ENCODE data around the gene CHST2.
"Not testable (repeated sequence)": the region's sequence is repeated elsewhere in the genome, so short reads cannot be mapped to it uniquely, and the experiment has no call there.

The CHST2 gene, protein sequence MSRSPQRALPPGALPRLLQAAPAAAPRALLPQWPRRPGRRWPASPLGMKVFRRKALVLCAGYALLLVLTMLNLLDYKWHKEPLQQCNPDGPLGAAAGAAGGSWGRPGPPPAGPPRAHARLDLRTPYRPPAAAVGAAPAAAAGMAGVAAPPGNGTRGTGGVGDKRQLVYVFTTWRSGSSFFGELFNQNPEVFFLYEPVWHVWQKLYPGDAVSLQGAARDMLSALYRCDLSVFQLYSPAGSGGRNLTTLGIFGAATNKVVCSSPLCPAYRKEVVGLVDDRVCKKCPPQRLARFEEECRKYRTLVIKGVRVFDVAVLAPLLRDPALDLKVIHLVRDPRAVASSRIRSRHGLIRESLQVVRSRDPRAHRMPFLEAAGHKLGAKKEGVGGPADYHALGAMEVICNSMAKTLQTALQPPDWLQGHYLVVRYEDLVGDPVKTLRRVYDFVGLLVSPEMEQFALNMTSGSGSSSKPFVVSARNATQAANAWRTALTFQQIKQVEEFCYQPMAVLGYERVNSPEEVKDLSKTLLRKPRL

DNA sequence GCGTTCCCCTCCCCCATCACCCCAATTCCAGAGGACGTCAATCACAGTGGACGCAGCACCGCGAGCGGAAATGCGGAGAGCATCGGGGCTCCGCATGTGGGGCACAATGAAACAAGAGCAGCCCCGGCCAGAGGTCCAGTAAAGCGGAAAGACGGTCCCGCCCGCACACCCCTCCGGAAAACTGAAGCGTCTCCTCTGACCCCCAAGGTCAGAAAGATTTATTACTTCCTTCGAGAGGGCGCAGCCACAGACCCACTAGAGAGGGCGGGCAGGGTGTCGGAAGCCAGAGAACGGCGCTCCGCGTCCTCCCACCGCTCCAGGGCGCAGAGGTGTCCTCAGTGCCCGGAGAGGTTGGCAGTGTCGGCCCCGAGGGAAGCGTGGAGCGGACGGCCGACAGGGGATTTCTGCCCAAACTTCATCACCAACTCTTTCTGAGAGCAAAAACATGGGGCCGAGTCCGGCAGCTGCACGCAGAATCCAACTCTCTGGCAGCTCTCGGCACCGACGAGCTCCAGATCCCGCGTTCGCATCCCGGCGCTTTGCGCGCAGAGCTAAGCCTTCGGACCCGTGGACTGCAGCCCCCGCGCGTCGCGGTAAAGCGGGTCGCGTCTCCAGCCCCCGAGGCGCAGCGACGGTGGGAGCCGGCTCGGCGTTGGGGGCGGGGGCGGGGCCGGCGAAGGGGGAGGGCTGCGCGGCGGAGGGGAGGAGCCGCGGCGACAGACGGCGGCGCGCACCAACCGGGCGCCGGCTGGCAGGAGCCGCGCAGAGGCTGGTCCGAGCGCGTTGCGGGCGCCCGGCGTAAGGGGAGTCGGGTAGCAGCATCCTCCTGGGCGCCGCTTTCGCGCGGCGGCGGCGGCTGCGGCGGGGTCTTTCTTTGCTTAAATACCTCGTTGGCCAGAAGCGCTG, at the start of gene CHST2:
TSS of gene CHST2 (plus strand) at position 763 of the 906 bp plus-strand sequence. CDS start 1,046 bp downstream, outside the sequence.
- peak; percentile 89 for DNase-seq

DNA sequence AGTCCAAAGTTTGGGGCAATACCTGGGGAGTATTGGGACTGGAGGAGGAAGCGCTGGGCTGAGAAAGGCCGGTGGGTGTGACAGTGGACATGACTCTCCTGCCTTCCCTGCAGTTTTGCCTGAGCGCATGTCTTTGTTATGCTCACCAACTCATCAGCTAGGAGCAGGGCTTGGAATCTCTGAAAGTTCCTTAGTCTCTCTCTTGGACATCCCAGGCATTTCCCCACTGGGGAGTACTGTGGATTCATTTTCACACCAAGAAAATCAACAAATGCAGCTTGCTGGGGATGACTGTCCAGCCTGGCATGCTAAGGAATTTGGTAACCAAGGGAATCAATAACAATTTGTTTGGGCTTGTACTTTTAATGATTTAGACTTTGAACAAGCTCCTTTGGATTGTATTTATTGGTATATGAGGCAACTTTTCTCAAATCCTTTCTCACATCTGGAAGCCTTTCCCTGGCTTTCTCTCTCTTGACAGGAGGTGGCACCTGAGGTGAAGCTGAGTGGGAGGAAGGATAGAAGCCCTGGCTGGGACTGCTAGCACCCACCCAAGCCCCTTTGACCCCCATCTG, 48.5 kb upstream of the CHST2 start:
- no peak for DNase-seq

DNA sequence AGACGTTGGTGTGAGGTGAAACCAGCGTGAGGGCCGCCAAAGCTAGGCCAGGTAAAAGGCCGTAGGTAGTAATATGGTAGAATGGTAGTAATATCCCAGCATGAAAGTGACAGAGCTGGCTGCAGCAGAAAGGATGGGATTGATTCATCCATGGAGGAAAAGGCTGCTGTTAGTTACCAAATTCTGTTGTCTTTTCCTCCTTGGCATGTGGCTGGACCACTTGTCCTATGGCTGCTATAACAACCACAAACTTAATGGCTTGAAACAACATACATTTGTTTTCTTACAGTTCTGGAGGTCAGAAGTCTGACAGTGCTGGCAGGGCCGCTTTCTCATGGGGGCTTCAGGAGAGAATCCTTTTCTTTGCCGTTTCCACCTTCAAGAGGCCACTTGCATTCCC, 47.8 kb upstream of the CHST2 start:
- DNase-seq, result no peak

DNA sequence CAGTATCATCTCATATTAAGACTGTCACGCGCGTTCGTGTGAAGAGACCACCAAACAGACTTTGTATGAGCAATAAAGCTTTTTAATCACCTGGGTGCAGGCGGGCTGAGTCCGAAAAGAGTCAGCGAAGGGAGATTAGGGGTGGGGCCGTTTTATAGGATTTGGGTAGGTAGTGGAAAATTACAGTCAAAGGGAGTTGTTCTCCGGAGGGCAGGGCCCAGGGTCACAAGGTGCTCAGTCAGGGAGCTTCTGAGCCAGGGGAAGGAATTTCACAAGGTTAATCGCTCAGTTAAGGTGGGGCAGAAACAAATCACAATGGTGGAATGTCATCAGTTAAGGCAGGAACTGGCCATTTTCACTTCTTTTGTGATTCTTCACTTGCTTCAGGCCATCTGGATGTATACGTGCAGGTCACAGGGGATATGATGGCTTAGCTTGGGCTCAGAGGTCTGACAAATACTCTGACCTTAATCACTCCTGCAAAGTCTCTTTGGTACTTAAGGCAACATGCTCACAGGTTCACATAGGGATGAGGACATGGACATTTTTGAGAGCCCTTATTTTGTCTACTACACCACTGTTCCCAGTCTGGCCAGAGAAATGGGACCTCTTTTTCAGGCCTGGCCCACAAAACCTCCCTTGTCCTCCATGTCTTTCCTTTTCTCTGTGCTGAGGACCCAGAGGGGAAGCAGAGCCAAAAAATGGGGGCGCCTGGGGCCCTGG, 47.1 kb upstream of the CHST2 start:
- not testable (repeated sequence) for DNase-seq

DNA sequence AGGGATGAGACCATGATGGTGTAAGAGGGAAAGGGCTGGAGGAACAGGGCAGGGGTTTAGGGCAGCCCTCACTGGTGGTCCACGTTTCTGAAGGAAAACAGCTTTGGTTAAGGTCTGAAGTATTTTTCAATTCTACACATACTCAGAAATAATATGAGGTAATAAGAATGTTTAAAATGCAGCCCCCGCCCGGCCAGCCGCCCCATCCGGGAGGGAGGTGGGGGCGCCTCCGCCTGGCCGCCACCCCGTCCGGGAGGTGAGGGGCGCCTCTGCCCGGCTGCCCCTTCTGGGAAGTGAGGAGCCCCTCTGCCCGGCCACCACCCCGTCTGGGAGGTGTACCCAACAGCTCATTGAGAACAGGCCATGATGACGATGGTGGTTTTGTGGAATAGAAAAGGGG, 46.0 kb upstream of the CHST2 start:
- DNase-seq, result not testable (repeated sequence)

DNA sequence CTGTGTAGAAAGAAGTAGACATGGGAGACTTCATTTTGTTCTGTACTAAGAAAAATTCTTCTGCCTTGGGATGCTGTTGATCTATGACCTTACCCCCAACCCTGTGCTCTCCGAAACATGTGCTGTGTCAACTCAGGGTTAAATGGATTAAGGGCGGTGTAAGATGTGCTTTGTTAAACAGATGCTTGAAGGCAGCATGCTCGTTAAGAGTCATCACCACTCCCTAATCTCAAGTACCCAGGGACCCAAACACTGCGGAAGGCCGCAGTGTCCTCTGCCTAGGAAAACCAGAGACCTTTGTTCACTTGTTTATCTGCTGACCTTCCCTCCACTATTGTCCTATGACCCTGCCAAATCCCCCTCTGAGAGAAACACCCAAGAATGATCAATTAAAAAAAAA, 45.6 kb upstream of the CHST2 start:
- DNase-seq, result not testable (repeated sequence)

DNA sequence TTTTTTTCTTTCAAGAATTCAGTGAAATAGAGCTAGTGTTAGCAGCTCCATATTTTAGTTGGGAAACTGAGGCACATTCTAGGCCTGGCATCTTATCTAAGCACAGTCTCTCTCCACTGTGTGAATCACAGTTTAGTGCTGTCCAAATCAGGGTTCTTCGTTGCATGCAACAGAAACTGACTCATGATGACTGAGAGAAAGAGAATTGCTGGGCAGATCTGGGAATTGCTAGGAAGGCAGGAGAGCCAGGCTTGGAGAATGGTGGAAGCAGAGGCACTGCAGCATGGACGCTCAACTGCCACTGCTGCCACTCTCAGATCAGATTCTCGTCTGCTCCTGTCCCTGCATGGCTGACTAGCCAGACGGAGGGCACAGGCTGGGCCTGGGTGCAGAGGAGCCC, 40.7 kb upstream of the CHST2 start:
- DNase-seq, result no peak

DNA sequence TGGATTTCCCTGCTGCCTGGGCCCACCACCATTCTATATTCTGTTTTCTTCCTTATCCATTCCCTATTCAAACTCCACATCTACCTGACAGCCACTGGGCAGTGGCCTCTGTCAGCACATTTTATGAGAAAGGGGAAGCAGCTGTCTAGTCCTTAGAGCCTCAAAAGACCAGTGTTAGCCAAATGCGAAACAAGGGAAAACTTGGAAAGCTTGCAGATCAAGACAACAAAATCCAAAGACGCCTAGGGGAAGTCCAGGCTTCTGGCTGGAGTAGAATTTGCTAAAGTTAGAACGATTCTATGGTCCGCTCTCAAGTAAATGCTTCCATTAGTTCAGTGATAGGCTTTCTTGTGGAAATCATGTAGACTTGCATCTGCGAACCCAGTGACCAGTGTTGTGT, 39.4 kb upstream of the CHST2 start:
- no peak for DNase-seq

DNA sequence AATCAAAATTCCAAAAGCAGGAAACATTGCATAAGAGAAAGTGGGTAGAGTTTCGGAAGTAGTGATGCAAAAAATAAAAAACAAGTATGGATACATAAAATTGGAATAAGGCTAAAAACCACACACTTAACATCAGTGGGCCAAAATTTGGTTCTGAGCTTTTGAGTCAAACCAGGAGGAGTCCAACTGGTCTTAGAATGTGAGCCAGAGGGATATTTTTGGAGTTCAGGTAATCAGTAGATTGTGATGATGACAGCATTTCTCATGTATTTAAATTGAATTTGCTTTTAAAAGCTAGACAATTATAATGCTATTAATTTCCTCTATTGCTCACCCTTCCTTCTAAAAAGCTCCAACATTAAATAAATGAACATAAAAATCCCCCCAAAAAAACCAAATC, 38.2 kb upstream of the CHST2 start:
- no peak for DNase-seq

DNA sequence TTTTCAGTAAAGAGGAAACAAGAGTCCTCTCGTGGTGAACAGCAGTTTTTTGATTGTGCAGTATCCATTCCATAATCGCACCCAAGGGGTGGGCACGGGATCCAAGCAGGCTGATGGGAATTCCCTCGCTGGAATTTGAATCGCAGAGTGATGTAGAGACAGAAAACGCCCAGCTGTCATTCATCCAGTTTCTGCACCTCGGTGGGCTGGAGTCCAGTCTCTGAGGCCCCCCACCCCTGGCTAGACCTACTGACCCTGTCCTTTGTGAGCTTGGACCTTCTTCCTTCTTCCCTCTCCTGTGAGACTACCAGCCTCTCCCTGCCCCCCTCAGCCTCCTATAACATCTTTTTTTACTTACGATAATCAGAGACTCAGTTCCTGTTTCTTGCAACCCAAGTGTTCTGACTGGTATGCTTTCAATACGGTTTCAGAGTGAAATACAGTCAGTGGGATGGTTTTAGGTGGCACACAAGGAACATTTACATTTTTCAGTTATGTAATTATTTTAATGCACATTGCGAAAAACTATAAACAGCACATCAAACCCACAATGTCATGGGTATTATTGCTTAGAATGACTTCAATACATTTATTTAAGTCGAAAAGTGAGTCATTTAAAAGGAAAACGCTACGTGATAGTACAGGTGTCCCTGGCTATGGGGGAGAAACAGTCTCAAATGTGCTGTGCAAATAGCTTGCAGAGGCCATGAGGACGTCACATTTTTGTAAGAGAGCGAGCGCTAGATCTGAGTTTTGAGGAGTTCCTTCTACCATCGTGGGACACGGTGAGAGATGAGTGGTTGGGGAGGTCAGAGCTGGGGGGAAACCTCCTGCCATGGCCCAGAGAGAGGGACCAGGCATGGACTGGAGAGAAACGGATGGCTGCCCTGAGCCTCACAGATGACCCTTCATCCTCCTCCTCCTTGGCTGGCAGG, 37.5 kb upstream of the CHST2 start:
- DNase-seq, result no peak

DNA sequence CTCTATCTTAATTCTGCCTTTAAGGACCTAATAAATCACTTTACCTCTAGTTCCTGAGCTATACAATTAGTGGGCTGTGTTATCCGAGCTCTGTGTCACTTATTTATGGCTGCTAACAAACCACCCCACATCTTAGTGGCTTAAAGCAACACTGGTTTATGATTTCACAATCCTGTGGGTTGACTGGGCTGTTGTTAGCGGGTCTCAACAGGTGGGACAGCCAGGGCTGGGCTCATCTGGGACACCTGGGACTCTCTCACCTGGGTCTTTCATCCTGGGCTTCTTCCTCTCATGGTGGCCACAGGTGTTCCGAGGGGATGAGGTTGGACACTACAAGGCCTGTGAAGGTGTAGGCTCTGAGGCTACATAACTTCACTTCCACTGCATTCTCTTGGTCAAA, 35.8 kb upstream of the CHST2 start:
- no peak for DNase-seq

DNA sequence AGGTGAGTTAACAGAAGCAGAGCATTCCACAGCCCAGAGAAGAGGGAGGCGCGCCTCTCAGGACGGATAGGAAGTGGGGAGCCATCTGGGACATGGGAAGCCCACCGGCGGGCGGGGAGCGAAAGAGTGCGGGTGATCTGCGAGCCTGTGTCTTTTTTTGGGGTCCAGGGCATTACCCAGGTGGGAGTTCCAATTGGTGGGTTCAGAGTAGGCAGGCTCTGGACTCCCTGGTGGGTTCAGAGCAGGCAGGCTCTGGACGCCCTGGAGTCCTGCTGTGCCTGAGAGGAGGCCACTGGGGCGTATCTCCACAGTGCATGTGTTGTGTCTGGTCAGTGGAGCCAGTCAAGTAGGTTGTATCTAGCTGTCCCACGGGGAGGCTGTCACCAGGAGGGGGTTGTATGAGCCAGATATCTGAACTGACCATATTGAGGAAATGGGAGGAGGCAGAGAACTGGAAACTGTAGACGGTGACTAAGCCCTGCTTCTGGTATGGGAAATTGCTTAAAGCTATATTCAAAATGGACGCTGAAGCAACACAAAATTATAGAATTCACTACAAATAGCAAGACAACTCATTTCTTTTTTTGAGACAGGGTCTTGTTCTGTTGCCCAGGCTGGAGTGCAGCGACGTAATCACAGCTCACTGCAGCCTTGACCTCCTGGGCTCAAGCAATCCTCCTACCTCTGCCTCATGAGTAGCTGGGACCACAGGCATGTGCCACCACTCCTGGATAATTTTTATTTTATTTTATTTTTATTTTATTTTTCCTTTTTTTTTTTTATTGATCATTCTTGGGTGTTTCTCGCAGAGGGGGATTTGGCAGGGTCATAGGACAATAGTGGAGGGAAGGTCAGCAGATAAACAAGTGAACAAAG, 34.5 kb upstream of the CHST2 start:
- no peak for DNase-seq

DNA sequence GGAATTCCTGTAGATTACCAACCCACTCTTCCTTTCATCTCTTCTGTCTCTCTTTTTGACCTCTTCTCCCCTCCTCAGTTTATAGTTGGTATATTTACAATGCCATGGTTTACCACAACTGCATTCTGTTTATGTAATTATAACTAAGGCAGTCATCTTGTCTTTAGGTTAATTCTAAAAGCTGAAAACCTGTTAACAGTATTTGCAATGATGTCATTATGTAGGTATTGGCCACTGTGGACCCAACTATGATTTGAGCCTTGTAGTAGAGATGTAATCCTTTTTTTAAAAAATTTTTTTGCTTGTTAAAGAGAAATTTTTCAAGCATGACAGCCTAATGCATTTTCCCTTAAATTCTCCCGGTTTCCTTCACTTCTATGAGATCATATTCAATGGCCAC, 30.7 kb upstream of the CHST2 start:
- no peak for DNase-seq

DNA sequence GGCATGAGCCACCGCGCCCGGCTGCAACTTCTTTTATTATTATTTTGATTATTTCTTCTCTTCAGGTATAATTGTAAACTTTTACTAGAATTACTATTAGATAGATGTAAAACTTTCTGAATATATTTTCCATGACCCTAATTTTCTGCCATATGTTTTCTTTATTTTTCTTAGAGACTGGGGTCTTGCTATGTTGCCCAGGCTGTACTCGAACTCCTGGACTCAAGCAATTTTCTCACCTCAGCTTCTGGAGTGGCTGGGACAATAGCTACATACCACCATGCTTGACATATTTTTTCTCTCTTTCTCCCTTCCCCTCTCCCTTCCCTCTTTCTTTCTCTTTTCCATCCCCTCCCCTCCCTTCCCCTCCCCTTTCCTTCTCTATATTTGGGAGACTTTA, 29.6 kb upstream of the CHST2 start:
- no peak for DNase-seq

DNA sequence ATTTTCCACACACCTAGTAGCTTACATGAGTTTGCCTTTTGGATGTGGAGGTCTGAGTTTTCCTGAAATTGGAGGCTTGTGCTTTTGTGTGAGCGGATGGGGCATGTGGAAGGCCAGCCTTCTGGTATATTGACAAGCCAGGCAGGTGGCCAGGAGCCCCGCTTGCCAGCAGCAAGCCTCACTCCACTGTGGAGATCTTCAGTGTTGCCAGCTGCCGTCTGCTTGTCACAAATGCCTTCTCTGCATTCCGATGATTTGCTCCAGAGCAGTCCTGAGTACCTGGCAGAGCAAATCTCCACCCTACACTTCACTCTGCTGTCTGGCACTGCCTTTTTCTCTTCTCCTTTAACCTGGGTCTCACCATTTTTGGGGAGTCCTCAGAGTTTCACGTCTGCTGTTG, 29.1 kb upstream of the CHST2 start:
- peak; percentile 61 for DNase-seq

DNA sequence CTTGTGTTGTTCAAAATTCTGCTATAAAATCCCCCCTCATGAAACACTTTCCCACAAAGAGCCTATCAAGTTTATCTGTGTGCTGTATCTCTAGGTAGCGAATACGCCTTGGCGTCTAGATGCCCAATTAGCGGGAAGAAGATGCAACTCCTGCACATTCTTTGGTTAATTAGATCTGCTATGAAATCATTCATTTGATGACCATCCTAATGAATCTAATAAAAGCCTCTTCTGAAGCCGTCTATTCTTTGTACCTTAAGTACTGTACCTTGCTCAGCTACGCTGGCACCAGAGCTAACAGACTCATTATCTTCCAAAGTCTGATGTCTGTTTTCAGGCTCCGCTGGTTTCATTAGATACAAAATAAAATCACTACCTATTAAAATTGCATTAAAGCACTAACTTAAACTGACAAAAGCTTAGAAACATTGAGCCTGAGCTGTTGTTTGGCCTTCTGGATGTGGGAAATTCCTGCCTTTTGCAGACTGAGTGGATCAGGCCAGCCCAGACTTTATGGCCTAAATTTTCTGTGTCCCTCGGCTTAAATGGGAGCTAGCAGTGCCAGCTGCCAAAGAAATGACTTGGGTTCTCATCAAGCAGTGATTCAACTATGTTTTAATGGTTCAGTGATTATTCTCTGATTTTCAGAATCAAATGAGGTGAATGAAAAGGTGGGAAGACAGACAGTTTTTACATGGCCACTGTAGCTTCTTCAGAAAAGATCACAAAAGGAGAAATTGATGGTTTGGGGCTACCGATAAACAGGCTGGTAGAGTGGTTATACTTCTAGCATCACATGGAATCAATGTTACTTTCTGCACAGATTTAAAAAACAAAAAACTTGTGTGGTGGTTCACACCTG, 28.4 kb upstream of the CHST2 start:
- DNase-seq, result no peak

DNA sequence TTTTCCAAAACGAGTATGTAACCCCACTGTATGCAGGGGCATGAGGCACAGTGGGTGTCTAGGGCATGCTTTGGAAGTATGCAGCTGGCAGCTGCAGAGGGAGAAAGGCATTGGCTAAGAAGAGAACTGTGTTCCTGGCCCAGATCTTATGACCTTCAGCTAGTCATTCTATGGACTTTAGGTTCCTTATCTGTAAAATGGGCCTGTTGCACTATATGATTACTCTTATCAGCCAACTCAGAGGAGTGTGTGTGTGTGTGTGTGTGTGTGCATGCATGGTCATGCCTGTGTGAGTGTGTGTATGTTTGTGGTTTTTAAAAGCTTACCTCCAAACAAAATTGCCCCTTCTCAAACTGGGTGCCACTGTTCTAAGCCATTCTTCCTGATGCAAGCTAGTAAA, 27.4 kb upstream of the CHST2 start:
- no peak for DNase-seq

DNA sequence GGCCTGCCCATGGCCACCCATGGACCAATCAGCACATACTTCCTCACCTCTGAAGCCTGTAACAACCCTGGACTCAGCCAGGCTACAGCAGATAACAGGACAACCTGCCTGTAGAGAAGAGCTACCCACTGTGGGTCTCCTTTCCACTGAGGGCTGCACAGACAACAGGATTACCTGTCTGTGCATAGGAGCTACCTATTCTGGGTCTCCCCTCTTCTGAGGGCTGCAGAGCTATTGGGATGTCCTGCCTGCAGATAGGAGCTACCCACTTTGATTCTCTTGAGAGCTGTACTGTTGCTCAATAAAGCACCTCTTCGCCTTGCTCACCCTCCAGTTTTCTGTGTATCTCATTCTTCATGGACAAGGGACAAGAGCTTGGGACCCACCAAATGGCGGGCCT, 23.8 kb upstream of the CHST2 start:
- DNase-seq, result no peak

DNA sequence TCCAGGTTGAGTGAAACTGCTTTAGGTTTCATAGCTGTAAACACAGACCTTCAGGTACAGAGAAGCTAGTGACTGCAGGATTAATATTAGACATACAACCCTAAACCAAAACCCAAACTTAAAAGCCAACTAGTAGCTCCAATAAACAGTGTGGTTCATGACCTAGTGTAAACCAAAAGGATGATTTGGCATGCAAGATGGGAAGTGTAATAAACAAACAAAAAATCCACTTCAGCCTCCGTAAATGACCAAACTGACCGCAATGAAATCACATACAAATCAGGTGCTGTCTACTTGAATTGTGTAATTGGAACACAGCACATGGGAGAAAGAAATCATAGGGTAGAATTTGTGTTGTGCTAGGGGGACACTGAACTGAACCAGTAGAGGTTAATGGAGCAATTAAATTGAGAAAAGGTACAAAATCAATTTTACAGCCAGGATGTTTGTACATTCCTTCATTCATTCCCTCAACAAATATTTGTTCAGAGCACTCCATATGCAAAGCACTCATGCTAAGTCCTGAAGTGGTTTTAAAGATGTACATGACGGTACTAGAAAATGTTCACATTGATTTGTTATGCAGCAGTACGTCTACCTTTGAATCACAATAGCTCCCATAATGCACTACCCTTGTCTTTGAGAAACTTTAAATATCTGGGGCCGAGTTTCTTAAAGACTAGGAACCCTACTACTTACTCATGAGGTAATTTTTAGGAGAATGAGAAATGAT, 21.4 kb upstream of the CHST2 start:
- no peak for DNase-seq

Data from right forelimb (tissue), 1 donor.